GM19023 (cell line): ENCODE measurements around the gene DDX31.
"Not testable (repeated sequence)": the region's sequence is repeated elsewhere in the genome, so short reads cannot be mapped to it uniquely, and the experiment has no call there.

Source experiments
- ATAC-seq: cut with Tn5 transposase; IDR thresholded peaks from one replicate; pipeline ENCODE4 v1.9.1; 2021; ENCODE audit warnings: mild to moderate bottlenecking, moderate library complexity; ENCODE audit not compliant: unreplicated experiment

The DDX31 gene

GRCh38 chr9:132583584-132584304 lies 86.0 kb downstream of the DDX31 start:
- ATAC-seq, result no peak

GRCh38 chr9:132582786-132583583 lies 86.8 kb downstream of the DDX31 start:
- ATAC-seq, result no peak

- ATAC-seq, result no peak
Measured at GRCh38 chr9:132582276-132582785, 87.5 kb downstream of the DDX31 start, which contains the start of gene BARHL1. Gene BARHL1, plus strand, starts transcription at chr9:132582606. Its CDS starts 192 bp downstream, at chr9:132582798.

- no peak for ATAC-seq
Measured at GRCh38 chr9:132579427-132579798, 90.4 kb downstream of the DDX31 start.

- ATAC-seq, result no peak
Measured at GRCh38 chr9:132578367-132578932, 91.3 kb downstream of the DDX31 start.

- ATAC-seq, result no peak
Measured at GRCh38 chr9:132577119-132577518, 92.7 kb downstream of the DDX31 start.

GRCh38 chr9:132575811-132576210 lies 94.0 kb downstream of the DDX31 start:
- ATAC-seq, result no peak

GRCh38 chr9:132575005-132575609 lies 94.7 kb downstream of the DDX31 start:
- ATAC-seq, result no peak

GRCh38 chr9:132572921-132573320 lies 96.9 kb downstream of the DDX31 start:
- ATAC-seq, result no peak

- ATAC-seq, result no peak
Measured at GRCh38 chr9:132571806-132572600, 97.8 kb downstream of the DDX31 start.

GRCh38 chr9:132568787-132569186 lies 101.0 kb downstream of the DDX31 start:
- not testable (repeated sequence) for ATAC-seq

- no peak for ATAC-seq
Measured at GRCh38 chr9:132564526-132564925, 105.3 kb downstream of the DDX31 start.

GRCh38 chr9:132562306-132562573 lies 107.5 kb downstream of the DDX31 start:
- no peak for ATAC-seq

GRCh38 chr9:132560616-132561202 lies 109.1 kb downstream of the DDX31 start:
- ATAC-seq, result no peak

GRCh38 chr9:132559711-132560110 lies 110.1 kb downstream of the DDX31 start:
- no peak for ATAC-seq

GRCh38 chr9:132557159-132557558 lies 112.6 kb downstream of the DDX31 start:
- no peak for ATAC-seq

- no peak for ATAC-seq
Measured at GRCh38 chr9:132556714-132557113, 113.1 kb downstream of the DDX31 start.

GRCh38 chr9:132556235-132556634 lies 113.5 kb downstream of the DDX31 start:
- ATAC-seq, result no peak

- no peak for ATAC-seq
Measured at GRCh38 chr9:132555528-132555927, 114.3 kb downstream of the DDX31 start.

GRCh38 chr9:132554755-132555154 lies 115.0 kb downstream of the DDX31 start:
- ATAC-seq, result no peak
